Ovary (tissue), 9 donors: ENCODE results near the gene RGS12. TPM values are rescaled to one million over a fixed set of nuclear protein-coding genes. Genes with fewer than 3 reads are reported as not detected.

Source experiments
- DNase-seq, 5 donors: peaks; one replicate each; pipeline ENCODE4 v3.0.0-alpha.2; 2019 to 2020
- H3K27ac ChIP-seq, 2 donors: fragments of 200-600 bp; one replicate each; pipeline versions ENCODE4 v1.5.1 to v1.8.0; 2019 to 2022
- H3K27me3 ChIP-seq: fragments of 200-600 bp; one replicate; pipeline ENCODE4 v1.8.0; 2022
- H3K36me3 ChIP-seq: fragments of 200-600 bp; sonication (generic); one replicate; pipeline ENCODE4 v1.5.1; 2019
- H3K4me1 ChIP-seq: one replicate; pipeline ENCODE4 v1.8.1; 2013; ENCODE audit warnings: mild to moderate bottlenecking, moderate library complexity; ENCODE audit not compliant: insufficient read depth
- H3K4me3 ChIP-seq: fragments of 200-600 bp; sonication (generic); one replicate; pipeline ENCODE4 v1.5.1; 2017
- H3K9me3 ChIP-seq, 2 donors: fragments of 200-600 bp in 1 of 2; sonication (generic) in 1 of 2; one replicate each; pipeline versions ENCODE4 v1.5.1 to v1.8.1; 2013 to 2019; ENCODE audit warnings: mild to moderate bottlenecking in 1 of 2, moderate library complexity in 1 of 2
- CTCF ChIP-seq, 3 donors: fragments of 450-650 bp in 2 of 3; fragments of 200-600 bp in 1 of 3; IDR thresholded peaks; one replicate each; pipeline versions ENCODE4 v1.5.1 to v1.8.0; 2016 to 2022; ENCODE audit warnings: antibody characterized with exemption in 3 of 3, mild to moderate bottlenecking in 1 of 3
- EP300 ChIP-seq: sonication (generic); formaldehyde crosslinking; IDR thresholded peaks from one replicate; pipeline ENCODE4 v1.6.1; 2017; ENCODE audit warnings: antibody characterized with exemption
- POLR2A ChIP-seq: fragments of 450-650 bp; IDR thresholded peaks from one replicate; pipeline ENCODE4 v1.6.1; 2017; ENCODE audit warnings: antibody characterized with exemption, mild to moderate bottlenecking, moderate library complexity
- WGBS, 3 donors: extraction: QIAGEN DNeasy Blood & Tissue Kit in 1 of 3; methylation state at CpG; one replicate each; pipeline versions ENCODE4 v1.1.5 to v1.1.7; 2013 to 2017; 5-methylcytosine and 5-hydroxymethylcytosine counted together
- intact Hi-C, 4 donors: fragments of 100-400 bp; cut with DNase I; formaldehyde crosslinking; loops; one replicate each; pipeline versions ENCODE4 v1.11.0 to v1.15.1; 2022 to 2023
- polyA plus RNA-seq, 2 donors: library from polyadenylated mRNA; stranded (reverse); fragments of 200-250 nt in 1 of 2; fragments of 350-450 nt in 1 of 2; fragmentation: Illumina TruSeq in 1 of 2; extraction: RNeasy Lipid Tissue Mini Kit (QIAGEN cat#74804) in 1 of 2; gene quantifications; one replicate each; pipeline ENCODE4 v1.2.3, GENCODE V29; 2013 to 2014
- total RNA-seq, 7 donors: library from RNA; depleted of rRNA in 2 of 7; stranded (reverse); fragments of >200 nt in 2 of 7; fragmentation: NEBNext Ultra II Directional in 3 of 7; extraction: Animal tissue kit (Norgen Biotek cat#: 25700) in 3 of 7; gene quantifications; one replicate each; pipeline versions ENCODE4 v1.1.0 to v1.2.4, GENCODE V29; 2016 to 2023
- donor health status: DM: no; HTN: no; CAD: no; lungs with moderate emphysema.
- donor health status: DM: no; HTN: no; CAD: no.
- donor health status: Bipolar disorder and iron deficiency.
- donor health status: DM: yes; HTN: yes; CAD: no.
- donor health status: DM: no; HTN: no; CAD: no.
- donor health status: DM: yes; HTN: yes; CAD: no.

Gene RGS12
- total and polyA plus RNA-seq, 9 donors = 11.4 to 50.7 (median 30.9) TPM

- Histone ChIP-seq H3K4me1 (no peaks in the 10 kb centered on the region), H3K27ac (no peak overlapping the region), H3K27me3 (no peaks in the 10 kb centered on the region), H3K36me3 (no peaks in the 10 kb centered on the region), H3K4me3 (no peak overlapping the region), H3K9me3 (no peaks in the 10 kb centered on the region)
- 87 to 88% (median 88%) methylated on average over 17 of the region's 17 CpGs for WGBS, 3 donors
- intact Hi-C loops = no loop called here
- no peak for DNase-seq
- TF ChIP-seq CTCF (IDR thresholded peaks at IDR 0.05) (no peak), EP300 (no peak), POLR2A (no peak)
These were observed 24.3 kb upstream of the RGS12 start for GRCh38 chr4:3268395-3269104.

GRCh38 chr4:3269105-3269927, 23.5 kb upstream of the RGS12 start:
- DNase-seq = peak in 2 of 5 donors; percentile 16 to 19
- 79 to 91% (median 84%) methylated on average over 24 to 25 of the region's 25 CpGs for WGBS, 3 donors
- H3K27me3 ChIP-seq = no peaks in the 10 kb centered on the region
- H3K36me3 ChIP-seq = no peaks in the 10 kb centered on the region
- intact Hi-C loops = no loop called here
- no peak for TF ChIP-seq EP300
- TF ChIP-seq POLR2A = no peak
- TF ChIP-seq CTCF (IDR thresholded peaks at IDR 0.05) = no peak
- no peak overlapping the region for H3K4me3 ChIP-seq
- no peaks in the 10 kb centered on the region for H3K9me3 ChIP-seq
- no peak overlapping the region for H3K27ac ChIP-seq
- no peaks in the 10 kb centered on the region for H3K4me1 ChIP-seq

GRCh38 chr4:3269991-3270611, 22.7 kb upstream of the RGS12 start:
- intact Hi-C loops = no loop called here
- no peak overlapping the region for H3K4me3 ChIP-seq
- 66 to 78% (median 74%) methylated on average over 17 of the region's 17 CpGs for WGBS, 3 donors

More at GRCh38 chr4:3269991-3270611, 22.7 kb upstream of the RGS12 start:
- no peaks in the 10 kb centered on the region for H3K36me3 ChIP-seq
- no peaks in the 10 kb centered on the region for H3K4me1 ChIP-seq
- no peaks in the 10 kb centered on the region for H3K27me3 ChIP-seq
- DNase-seq = peak in 1 of 5 donors; percentile 15
- no peaks in the 10 kb centered on the region for H3K9me3 ChIP-seq
- H3K27ac ChIP-seq = no peak overlapping the region
- TF ChIP-seq CTCF (IDR thresholded peaks at IDR 0.05) (no peak), EP300 (no peak), POLR2A (no peak)
